Fibroblast of lung (primary cell): ENCODE results near the gene SLC4A2. TPM values are rescaled to one million over a fixed set of nuclear protein-coding genes. Genes with fewer than 3 reads are reported as not detected.

Source experiments
- DNase-seq, 2 donors: peaks; one replicate each; pipeline versions ENCODE4 v3.0.0 to v3.0.0-alpha.2; 2010; ENCODE audit warnings: low read depth in 2 of 2
- H2AFZ ChIP-seq: 2 replicates; pipeline ENCODE4 v1.5.1; 2012; ENCODE audit warnings: low read length, control low read depth, inconsistent platforms
- H3K27ac ChIP-seq: 2 replicates; pipeline ENCODE4 v1.5.1; 2011; ENCODE audit warnings: low read length, control low read depth; ENCODE audit not compliant: insufficient read depth
- H3K27me3 ChIP-seq: 2 replicates; pipeline ENCODE4 v1.5.1; 2011; ENCODE audit warnings: mild to moderate bottlenecking, low read length; ENCODE audit not compliant: control insufficient read depth, insufficient read depth
- H3K36me3 ChIP-seq: 2 replicates; pipeline ENCODE4 v1.5.1; 2011; ENCODE audit warnings: low read length; ENCODE audit not compliant: control insufficient read depth, insufficient read depth
- H3K4me1 ChIP-seq: 2 replicates; pipeline ENCODE4 v1.5.1; 2011; ENCODE audit warnings: low read length; ENCODE audit not compliant: control insufficient read depth, insufficient read depth; ENCODE audit errors: extremely low read depth
- H3K4me2 ChIP-seq: 2 replicates; pipeline ENCODE4 v1.5.1; 2011; ENCODE audit warnings: low read length, control low read depth; ENCODE audit not compliant: insufficient read depth; ENCODE audit errors: extremely low read depth
- H3K4me3 ChIP-seq, 4 experiments: fragments of 200-600 bp in 1 of 4; sonication (generic) in 1 of 4; replicated peaks in 1 of 4; 2 replicates each; pipeline ENCODE4 v1.5.1; 2011 to 2016; ENCODE audit warnings: low read length in 4 of 4, low read depth in 3 of 4, mild to moderate bottlenecking in 3 of 4, control low read depth in 2 of 4, inconsistent platforms in 1 of 4, mixed read lengths in 1 of 4; ENCODE audit not compliant: insufficient read depth in 1 of 4; ENCODE audit errors: control extremely low read depth in 1 of 4
- H3K79me2 ChIP-seq: 2 replicates; pipeline ENCODE4 v1.5.1; 2012; ENCODE audit warnings: mild to moderate bottlenecking, low read length, inconsistent platforms; ENCODE audit not compliant: control insufficient read depth, insufficient read depth
- H3K9ac ChIP-seq: 2 replicates; pipeline ENCODE4 v1.5.1; 2011; ENCODE audit warnings: mild to moderate bottlenecking, low read length, control low read depth; ENCODE audit not compliant: insufficient read depth
- H3K9me3 ChIP-seq: 2 replicates; pipeline ENCODE4 v1.5.1; 2012; ENCODE audit warnings: low read depth, low read length; ENCODE audit not compliant: control insufficient read depth, insufficient read depth
- H4K20me1 ChIP-seq: 2 replicates; pipeline ENCODE4 v1.5.1; 2011; ENCODE audit warnings: low read length; ENCODE audit not compliant: control insufficient read depth, insufficient read depth; ENCODE audit errors: extremely low read depth
- CTCF ChIP-seq, 2 donors: IDR thresholded peaks in 1 of 2; conservative IDR thresholded peaks in 1 of 2; 1 replicate in 1 of 2; 2 replicates in 1 of 2; pipeline ENCODE4 v1.5.1; 2011 to 2012; ENCODE audit warnings: low read length in 2 of 2, control low read depth in 1 of 2, inconsistent platforms in 1 of 2, low read depth in 1 of 2, mild to moderate bottlenecking in 1 of 2
- EZH2 ChIP-seq: IDR thresholded peaks from 2 replicates; pipeline ENCODE4 v1.5.1; 2012; ENCODE audit warnings: low read length, control low read depth, mild to moderate bottlenecking; ENCODE audit errors: missing control alignments
- polyA plus RNA-seq, 2 donors: library from polyadenylated mRNA; depleted of rRNA in 1 of 2; stranded (reverse) in 1 of 2; unstranded in 1 of 2; fragments of >200 nt; gene quantifications; 2 replicates each; pipeline ENCODE4 v1.2.1, GENCODE V29; 2011 to 2012; ENCODE audit warnings: missing spikeins in 1 of 2
- total RNA-seq: library from RNA; depleted of rRNA; stranded (reverse); fragments of >200 nt; gene quantifications from 2 replicates; pipeline ENCODE4 v1.2.1, GENCODE V29; 2014

Gene SLC4A2
- total and polyA plus RNA-seq, 2 donors (not counting 1 experiment from before 2014, with no cell fraction given): 30.5 to 61.8 TPM

GRCh38 chr7:151082141-151083070 is 23.0 kb downstream of the SLC4A2 start:
- Histone ChIP-seq H3K27ac (peak overlapping the region; percentile 91), H3K4me1 (peaks cover 28% of the 10 kb centered on the region), H2AFZ (no peak overlapping the region), H3K4me3 (peak overlapping the region; percentile 63 to 94 (median 77)), H3K9me3 (no peaks in the 10 kb centered on the region), H3K4me2 (peak overlapping the region; percentile 81), H4K20me1 (no peaks in the 10 kb centered on the region), H3K27me3 (no peaks in the 10 kb centered on the region), H3K9ac (peak overlapping the region; percentile 65), H3K36me3 (peaks cover 9% of the 10 kb centered on the region), H3K79me2 (peaks cover 34% of the 10 kb centered on the region)
- no peak for TF ChIP-seq EZH2
- no peak for TF ChIP-seq CTCF (conservative IDR thresholded peaks at IDR 0.05 in 1 of 2, IDR thresholded peaks at IDR 0.05 in 1 of 2; ENCODE audit: low read depth in 1 of 2, low read length in 2 of 2)
- no peak for DNase-seq

- no peak for TF ChIP-seq CTCF (conservative IDR thresholded peaks at IDR 0.05 in 1 of 2, IDR thresholded peaks at IDR 0.05 in 1 of 2; ENCODE audit: low read depth in 1 of 2, low read length in 2 of 2)
- TF ChIP-seq EZH2: no peak
- no peaks in the 10 kb centered on the region for H3K9me3 ChIP-seq
- no peaks in the 10 kb centered on the region for H3K27me3 ChIP-seq
- peak in 1 of 2 donors; percentile 52 for DNase-seq
- peak within 1 kb of the TSS; percentile 67 for H3K9ac ChIP-seq
- H4K20me1 ChIP-seq: no peaks in the 10 kb centered on the region
- peak within 1 kb of the TSS; percentile 63 to 94 (median 77) for H3K4me3 ChIP-seq
- H3K79me2 ChIP-seq: peaks cover 43% of the 10 kb centered on the region
- peak within 1 kb of the TSS; percentile 91 for H3K27ac ChIP-seq
- H3K4me2 ChIP-seq: peak within 1 kb of the TSS; percentile 87
- H3K36me3 ChIP-seq: peaks cover 7% of the 10 kb centered on the region
- peak within 1 kb of the TSS; percentile 71 for H2AFZ ChIP-seq
- H3K4me1 ChIP-seq: peaks cover 31% of the 10 kb centered on the region
Measured at GRCh38 chr7:151083071-151083823, 23.9 kb downstream of the SLC4A2 start, which contains the start of gene TMUB1. TMUB1 (minus strand) TSS chr7:151083493; CDS start chr7:151082563, 930 bp downstream.

- no peaks in the 10 kb centered on the region for H3K27me3 ChIP-seq
- H3K4me2 ChIP-seq: peak overlapping the region; percentile 87
- peaks cover 5% of the 10 kb centered on the region for H3K36me3 ChIP-seq
- peak overlapping the region; percentile 50 to 94 (median 70) for H3K4me3 ChIP-seq
- no peak overlapping the region for H3K9ac ChIP-seq
- peak overlapping the region; percentile 71 for H2AFZ ChIP-seq
- no peak for DNase-seq
- H3K79me2 ChIP-seq: peaks cover 46% of the 10 kb centered on the region
- no peaks in the 10 kb centered on the region for H4K20me1 ChIP-seq
- H3K9me3 ChIP-seq: no peaks in the 10 kb centered on the region
- H3K4me1 ChIP-seq: peaks cover 30% of the 10 kb centered on the region
- H3K27ac ChIP-seq: no peak overlapping the region
- TF ChIP-seq EZH2: no peak
- TF ChIP-seq CTCF (conservative IDR thresholded peaks at IDR 0.05 in 1 of 2, IDR thresholded peaks at IDR 0.05 in 1 of 2; ENCODE audit: low read depth in 1 of 2, low read length in 2 of 2): no peak
Measured at GRCh38 chr7:151083824-151084160, 24.4 kb downstream of the SLC4A2 start.
